IPS DF 4.7 (cell line): ENCODE data around the gene PGGHG.
"Not testable (repeated sequence)": the region's sequence is repeated elsewhere in the genome, so short reads cannot be mapped to it uniquely, and the experiment has no call there.

Experiments
- DNase-seq: peaks from one replicate; pipeline ENCODE4 v3.0.0-alpha.2; 2013; ENCODE audit warnings: low spot score; ENCODE audit errors: extremely low read depth

Gene PGGHG

GRCh38 chr11:313787-314553, 25.0 kb downstream of the PGGHG start, which contains the start of gene IFITM1:
Gene IFITM1 (plus strand): TSS chr11:314040. CDS start chr11:314171, 131 bp downstream.
- no peak for DNase-seq

- not testable (repeated sequence) for DNase-seq
Measured at GRCh38 chr11:314554-314875, 25.6 kb downstream of the PGGHG start.

GRCh38 chr11:315051-315481, 26.1 kb downstream of the PGGHG start:
- no peak for DNase-seq

GRCh38 chr11:315516-315994, 26.6 kb downstream of the PGGHG start:
- no peak for DNase-seq

GRCh38 chr11:316031-316701, 27.2 kb downstream of the PGGHG start:
- DNase-seq = no peak

GRCh38 chr11:316891-317301, 28.0 kb downstream of the PGGHG start:
- DNase-seq = no peak

GRCh38 chr11:317668-318404, 28.9 kb downstream of the PGGHG start:
- DNase-seq = not testable (repeated sequence)

GRCh38 chr11:318405-319120, 29.6 kb downstream of the PGGHG start:
- not testable (repeated sequence) for DNase-seq

- DNase-seq = not testable (repeated sequence)
Measured at GRCh38 chr11:319121-319887, 30.4 kb downstream of the PGGHG start.

GRCh38 chr11:319888-320273, 31.0 kb downstream of the PGGHG start:
- DNase-seq = not testable (repeated sequence)

GRCh38 chr11:324156-324555, 35.2 kb downstream of the PGGHG start:
- DNase-seq = no peak

- DNase-seq = not testable (repeated sequence)
Measured at GRCh38 chr11:324593-325517, 35.9 kb downstream of the PGGHG start.

GRCh38 chr11:325796-326591, 37.1 kb downstream of the PGGHG start:
- no peak for DNase-seq

- DNase-seq = no peak
Measured at GRCh38 chr11:326592-326841, 37.6 kb downstream of the PGGHG start.

- DNase-seq = no peak
Measured at GRCh38 chr11:326842-327580, 38.1 kb downstream of the PGGHG start.

- DNase-seq = no peak
Measured at GRCh38 chr11:327581-327923, 38.6 kb downstream of the PGGHG start.

GRCh38 chr11:328012-328411, 39.1 kb downstream of the PGGHG start:
- no peak for DNase-seq

- DNase-seq = not testable (repeated sequence)
Measured at GRCh38 chr11:328516-329100, 39.7 kb downstream of the PGGHG start.
